ENCODE data around the gene TSFM.
A peak's percentile ranks its signal among the peaks of the same experiment; 100 is the strongest.

Gene TSFM

GRCh38 chr12:57780284-57780897 lies 2.2 kb upstream of the TSFM start:
- DNase-seq (ENCODE audit: low spot score) = no peak

GRCh38 chr12:57781244-57781643 lies 1.3 kb upstream of the TSFM start:
- no peak for DNase-seq (ENCODE audit: low spot score)

- DNase-seq (ENCODE audit: low spot score) = no peak
These were observed 786 bp upstream of the TSFM start for GRCh38 chr12:57781801-57782200.

GRCh38 chr12:57782243-57782607 lies 362 bp upstream of the TSFM start:
- no peak for DNase-seq (ENCODE audit: low spot score)

GRCh38 chr12:57783466-57783801 lies 847 bp downstream of the TSFM start:
- no peak for DNase-seq (ENCODE audit: low spot score)

DNA sequence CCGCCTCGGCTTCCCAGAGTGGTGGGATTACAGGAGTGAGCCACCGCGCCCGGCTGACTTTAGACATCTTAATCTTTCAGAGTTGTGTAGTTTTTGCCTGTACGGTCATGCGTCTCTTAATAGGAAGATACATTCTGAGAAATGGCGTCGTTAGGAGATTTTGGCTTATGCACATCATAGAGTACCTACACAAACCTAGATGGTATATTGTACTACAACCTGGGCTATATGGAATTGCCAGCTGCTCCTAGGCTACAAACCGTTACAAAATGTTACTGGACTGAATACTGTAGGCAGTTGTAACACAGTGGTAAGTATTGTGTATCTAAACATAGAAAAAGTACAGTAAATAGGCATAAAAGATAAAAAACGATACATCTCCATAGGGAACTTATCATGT lies 1.3 kb downstream of the TSFM start:
- DNase-seq (ENCODE audit: low spot score) = no peak

GRCh38 chr12:57793920-57794319 lies 11.3 kb downstream of the TSFM start:
- DNase-seq (ENCODE audit: low spot score) = no peak

DNA sequence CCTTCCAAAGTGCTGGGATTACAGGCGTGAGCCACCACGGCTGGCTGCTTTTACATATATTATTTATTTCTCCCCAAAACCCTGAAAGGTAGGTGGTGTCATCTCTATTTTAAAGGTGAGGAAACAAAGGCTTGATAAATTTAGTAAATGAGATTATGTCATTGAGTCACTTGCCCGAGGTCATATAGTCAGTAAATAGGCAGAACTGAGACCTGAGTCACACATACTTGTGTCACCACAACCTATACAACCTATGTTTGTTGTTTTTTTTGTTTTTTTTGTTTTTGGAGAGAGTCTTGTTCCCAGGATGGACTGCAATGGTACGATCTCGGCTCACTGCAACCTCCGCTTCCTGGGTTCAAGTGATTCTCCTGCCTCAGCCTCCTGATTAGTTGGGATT lies 12.8 kb downstream of the TSFM start:
- DNase-seq (ENCODE audit: low spot score) = no peak

DNA sequence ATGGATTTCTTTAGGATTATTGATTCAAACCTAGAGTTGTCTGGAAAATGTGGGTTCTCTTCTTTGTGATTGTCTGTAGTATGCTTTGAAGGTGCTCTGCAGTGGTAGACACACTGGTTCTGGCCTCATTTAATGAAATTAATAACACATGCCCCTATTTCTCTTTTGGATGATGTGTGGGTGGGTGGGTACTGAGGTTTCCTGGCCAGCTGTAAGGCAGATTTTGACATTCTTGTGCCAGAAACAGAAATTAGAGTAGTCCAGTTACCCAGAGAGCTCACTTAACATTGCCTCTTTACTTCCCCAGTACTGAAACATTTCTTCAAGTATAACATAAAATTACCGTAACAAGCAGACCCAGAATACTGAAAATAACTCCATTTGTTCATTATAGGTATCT lies 14.4 kb downstream of the TSFM start:
- no peak for DNase-seq (ENCODE audit: low spot score)

DNA sequence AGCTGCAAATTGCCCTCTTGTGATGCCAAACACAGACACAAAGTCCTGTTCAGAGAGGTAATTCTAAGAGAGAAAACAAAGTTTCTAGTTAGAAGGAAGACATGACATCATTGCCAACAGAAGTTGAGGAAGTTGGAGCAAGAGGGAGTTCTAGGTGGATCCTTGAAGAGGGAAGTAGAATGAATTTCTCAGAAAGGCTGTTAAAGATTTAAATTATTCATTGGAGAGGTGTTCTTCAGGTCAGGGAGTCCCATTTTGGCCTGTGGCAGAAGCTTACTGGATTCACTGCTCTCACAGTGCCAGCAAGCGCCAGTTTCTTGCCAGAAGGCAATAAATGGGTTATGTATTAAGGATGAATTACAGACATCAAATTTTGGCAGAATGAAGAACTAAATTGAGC lies 15.3 kb downstream of the TSFM start:
- no peak for DNase-seq (ENCODE audit: low spot score)

GRCh38 chr12:57800965-57801364 lies 18.4 kb downstream of the TSFM start:
- no peak for DNase-seq (ENCODE audit: low spot score)

DNA sequence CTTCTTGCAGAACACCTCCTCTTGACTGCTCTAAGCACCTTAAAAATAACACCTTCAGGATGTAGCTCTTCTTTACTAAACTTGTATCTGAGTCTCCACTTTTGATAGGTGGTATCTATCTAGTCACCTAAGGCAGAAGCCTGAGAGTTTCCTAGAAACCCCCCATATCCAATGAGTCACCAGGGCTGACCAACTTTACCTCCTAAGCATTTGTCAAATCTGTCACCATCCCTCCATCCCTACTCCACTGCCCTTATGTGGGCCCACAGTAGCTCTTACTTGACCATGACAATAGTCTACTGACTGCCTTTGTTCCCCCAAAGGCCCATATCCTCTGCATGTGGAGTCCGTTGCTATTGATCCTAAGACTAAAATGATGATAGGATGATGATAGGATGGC lies 20.0 kb downstream of the TSFM start:
- no peak for DNase-seq (ENCODE audit: low spot score)

DNA sequence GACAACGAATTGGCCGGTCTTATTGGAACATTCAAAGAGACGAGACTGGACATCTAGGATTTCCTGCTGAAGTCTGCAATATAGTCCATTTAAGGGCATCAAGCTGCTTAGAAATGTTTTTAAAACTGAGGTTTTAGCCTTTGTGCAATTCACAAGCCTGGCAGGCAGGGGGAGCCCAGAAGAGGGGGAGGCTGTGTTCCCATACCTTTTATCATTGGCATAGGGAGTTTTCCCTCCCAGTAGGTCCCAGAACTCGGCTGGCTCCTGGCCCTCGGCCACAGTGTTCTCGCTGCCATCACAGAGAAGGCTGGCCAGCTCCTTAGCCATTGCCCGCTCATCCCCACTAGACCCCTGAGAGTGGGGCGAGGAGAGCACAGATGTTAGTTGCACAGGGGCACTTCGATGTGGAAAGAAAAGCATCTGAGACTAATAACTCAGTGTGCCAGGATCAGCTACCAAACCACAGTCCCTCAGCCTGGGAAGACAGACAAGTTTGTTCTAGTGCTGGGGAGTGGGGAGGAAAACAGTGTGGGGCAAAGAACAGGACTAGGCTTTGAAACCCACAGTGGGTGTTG lies 20.8 kb downstream of the TSFM start:
- peak; percentile 28 for DNase-seq (ENCODE audit: low spot score)

- DNase-seq (ENCODE audit: low spot score) = no peak
These were observed 24.1 kb downstream of the TSFM start for GRCh38 chr12:57806677-57807076.

- no peak for DNase-seq (ENCODE audit: low spot score)
These were observed 24.7 kb downstream of the TSFM start for GRCh38 chr12:57807285-57807684.

DNA sequence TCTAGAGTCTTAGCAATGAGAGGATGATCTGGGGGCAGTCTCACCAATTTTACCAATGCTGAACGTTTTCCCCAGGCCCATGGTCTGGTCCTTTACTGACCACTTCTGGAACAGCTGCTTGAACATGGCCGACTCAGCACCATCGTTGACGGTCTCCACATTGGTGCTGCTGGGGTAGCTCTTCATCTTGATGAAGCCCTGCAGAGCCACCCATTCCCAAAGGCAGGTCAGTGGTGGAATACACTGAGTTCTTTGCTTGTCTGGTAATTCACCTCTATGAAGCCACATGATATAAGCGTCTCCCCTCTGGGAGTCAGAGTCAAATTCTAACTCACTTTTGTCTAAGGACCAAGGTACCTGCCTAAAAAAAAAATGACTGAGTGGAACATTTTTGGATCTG lies 25.8 kb downstream of the TSFM start:
- no peak for DNase-seq (ENCODE audit: low spot score)

GRCh38 chr12:57809425-57809824 lies 26.8 kb downstream of the TSFM start:
- DNase-seq (ENCODE audit: low spot score) = no peak

- DNase-seq (ENCODE audit: low spot score) = no peak
These were observed 27.9 kb downstream of the TSFM start for GRCh38 chr12:57810450-57810849.

DNA sequence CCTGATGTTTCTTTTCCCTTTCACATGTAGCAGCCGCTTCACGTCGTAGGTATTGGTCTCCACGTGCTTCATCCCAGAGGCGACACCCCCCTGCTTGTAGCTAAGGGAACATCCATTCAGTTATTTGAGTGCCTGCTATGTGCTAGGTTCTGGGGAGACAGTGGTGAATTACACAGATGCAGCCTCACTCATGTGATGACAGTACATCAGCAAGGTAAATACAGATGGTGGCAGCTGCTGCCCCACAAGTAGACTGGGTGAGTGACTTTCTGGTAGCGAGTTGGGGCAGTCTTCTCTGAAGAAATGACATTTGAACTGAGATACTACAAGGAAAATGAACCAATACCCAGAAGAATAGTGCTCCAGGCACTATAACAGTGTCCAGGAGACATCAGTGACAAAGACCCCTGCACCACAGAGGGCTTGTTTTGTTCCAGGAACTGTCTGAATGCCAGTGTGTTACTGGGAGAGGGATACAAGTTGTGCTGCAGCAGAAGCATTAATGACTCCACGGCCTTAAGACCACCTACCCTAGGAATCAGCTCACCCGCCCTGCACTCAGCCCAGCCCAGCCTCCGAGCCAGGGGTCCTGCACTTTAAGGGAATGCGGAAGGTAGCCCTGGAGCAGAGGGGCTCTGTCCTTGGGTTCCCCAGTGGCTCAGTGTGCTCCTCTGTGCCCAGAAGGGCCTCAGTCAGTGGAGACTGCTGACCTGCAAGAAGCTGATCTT lies 28.6 kb downstream of the TSFM start:
- no peak for DNase-seq (ENCODE audit: low spot score)

DNA sequence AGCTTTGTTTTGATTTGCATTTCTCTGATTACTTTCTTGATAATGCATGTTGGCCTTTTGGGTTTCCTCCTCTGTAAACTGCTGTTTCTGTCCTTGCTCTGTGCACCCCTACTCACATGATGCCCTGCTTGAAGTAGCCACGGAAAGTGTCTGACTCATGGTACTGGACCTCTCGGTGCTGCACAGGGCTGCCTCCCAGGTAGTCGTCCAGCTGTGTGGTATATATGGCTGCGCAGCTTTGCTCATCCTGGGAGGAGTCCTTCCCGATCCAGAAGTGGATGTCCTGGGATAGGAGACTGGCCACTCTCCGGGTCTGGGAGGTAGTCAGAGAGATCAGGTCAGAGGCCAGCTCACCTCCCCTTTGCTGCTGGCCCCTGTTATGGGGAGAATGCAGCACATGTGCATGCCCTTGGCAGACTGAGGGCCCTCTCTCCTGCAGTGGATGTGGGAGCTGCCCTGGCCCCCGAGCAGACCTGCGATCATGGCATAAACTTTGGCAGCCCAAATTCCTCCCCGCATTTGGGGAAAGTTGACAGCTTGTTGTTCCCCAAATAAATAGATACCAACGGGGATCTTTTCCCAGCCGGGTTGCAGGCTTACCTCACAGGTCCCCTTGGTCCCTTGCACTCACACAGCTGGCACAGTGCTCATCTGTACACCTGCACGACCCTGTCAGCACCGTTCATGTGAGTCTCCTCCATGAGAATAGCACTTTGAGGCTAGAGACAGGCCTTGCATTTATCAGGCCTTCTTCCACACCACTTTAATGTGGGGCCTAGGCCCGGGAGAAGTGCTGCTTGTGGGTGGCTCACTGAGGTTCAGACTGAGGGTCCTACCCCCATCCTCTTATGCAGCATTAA lies 30.8 kb downstream of the TSFM start:
- no peak for DNase-seq (ENCODE audit: low spot score)

DNA sequence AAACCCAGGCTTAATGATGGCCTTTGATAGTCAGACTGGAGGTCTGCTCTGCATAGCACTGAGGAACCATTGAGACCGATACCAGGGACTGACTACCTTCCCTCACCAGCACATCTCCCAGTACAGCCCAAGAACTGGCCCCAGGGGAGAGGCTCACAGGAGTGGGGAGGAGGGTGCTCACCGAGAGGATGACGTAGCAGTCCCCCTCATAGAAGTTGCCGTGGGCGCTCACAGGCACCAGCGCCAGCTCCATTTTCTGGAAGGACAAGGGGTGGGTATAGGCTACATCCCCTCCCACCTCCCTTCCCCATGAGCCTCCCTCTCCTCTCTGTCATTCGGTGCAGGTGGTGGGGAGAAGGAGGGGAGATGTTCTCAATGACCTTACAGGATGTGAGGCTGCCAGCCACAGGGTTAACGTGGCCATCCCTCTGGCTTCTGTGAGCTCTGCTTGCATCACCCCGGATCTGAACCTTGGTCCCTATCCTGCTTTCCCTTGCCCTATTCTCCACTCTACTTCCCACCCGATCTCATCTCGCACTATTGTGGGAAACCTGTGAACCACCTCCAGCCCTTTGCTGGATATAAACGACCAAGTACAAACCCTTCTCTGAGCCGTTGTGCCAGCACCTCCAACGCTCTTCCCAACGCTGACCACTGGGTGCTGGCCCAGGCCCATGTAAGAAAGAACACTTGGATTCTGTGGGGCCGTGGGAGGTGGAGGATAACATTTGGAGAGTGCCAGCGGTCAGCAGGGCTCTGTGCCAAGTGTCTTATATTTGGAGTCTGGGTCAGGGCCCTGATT lies 31.6 kb downstream of the TSFM start:
- no peak for DNase-seq (ENCODE audit: low spot score)
